Astrocyte of the cerebellum (primary cell): Measurements from ENCODE around the gene SYNJ2.

Source experiments
- DNase-seq: peaks from one replicate; pipeline ENCODE4 v3.0.0-alpha.2; 2011; ENCODE audit warnings: low read depth
- H3K4me3 ChIP-seq: 2 replicates; pipeline ENCODE4 v1.5.1; 2011; ENCODE audit warnings: mild to moderate bottlenecking, low read depth, low read length, moderate library complexity
- in situ Hi-C: cut with HindIII; loops from 2 replicates; pipeline ENCODE4 v1.10.0; 2017; ENCODE audit warnings: low sequenced_read_pairs
- TF ChIP-seq, protein P1 (sequence below): IDR thresholded peaks from 2 replicates; pipeline ENCODE4 v1.5.1; 2012; ENCODE audit warnings: low read length, low read depth, moderate library complexity, mild to moderate bottlenecking; ENCODE audit errors: missing control alignments

The SYNJ2 gene

DNA sequence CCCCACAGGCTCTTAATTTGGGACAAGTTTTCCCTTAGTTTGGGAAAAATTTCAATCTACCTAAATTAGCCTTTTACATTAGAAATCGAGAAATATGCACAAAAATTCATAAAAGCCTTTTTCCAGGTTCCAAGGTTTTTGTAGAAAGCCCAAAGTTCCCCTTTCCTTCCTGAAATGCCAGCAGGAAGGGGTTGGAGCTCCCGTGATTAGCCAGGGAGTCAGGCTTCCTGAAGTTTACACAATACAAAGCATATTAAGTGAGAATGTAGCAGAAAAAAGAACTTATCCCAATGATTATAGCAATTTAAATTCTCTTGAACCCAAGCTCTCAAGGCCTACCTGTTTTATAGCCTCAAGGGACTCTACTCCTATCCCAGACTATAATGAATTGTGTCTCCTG, 39.1 kb downstream of the SYNJ2 start:
- DNase-seq, result no peak
- in situ Hi-C loops, result no loop called here
- H3K4me3 ChIP-seq, result no peak overlapping the region
- TF ChIP-seq, protein P1, sequence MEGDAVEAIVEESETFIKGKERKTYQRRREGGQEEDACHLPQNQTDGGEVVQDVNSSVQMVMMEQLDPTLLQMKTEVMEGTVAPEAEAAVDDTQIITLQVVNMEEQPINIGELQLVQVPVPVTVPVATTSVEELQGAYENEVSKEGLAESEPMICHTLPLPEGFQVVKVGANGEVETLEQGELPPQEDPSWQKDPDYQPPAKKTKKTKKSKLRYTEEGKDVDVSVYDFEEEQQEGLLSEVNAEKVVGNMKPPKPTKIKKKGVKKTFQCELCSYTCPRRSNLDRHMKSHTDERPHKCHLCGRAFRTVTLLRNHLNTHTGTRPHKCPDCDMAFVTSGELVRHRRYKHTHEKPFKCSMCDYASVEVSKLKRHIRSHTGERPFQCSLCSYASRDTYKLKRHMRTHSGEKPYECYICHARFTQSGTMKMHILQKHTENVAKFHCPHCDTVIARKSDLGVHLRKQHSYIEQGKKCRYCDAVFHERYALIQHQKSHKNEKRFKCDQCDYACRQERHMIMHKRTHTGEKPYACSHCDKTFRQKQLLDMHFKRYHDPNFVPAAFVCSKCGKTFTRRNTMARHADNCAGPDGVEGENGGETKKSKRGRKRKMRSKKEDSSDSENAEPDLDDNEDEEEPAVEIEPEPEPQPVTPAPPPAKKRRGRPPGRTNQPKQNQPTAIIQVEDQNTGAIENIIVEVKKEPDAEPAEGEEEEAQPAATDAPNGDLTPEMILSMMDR, result no peak

DNA sequence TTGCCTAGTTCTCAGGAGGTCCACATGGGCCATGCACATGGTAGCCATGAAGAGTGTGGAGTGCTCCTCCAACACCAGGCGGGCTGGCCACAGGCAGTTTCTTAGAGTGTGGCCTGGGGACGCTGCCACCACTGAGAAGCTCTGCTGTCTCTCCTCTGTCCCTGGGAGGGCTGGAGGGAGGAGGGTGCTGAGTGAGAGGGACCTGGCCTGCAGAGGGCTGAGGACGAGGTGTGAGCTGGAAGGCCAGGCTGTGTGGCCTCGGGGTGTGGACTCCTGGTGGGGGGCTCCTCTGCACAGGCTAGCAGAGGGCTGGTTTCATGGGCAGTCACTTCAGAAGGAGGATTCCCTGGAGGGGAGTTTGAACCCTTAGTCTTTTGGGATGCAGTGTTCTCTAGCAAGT, 39.7 kb downstream of the SYNJ2 start:
- H3K4me3 ChIP-seq, result no peak overlapping the region
- in situ Hi-C loops, result no loop called here
- no peak for DNase-seq
- TF ChIP-seq, protein P1, result no peak

DNA sequence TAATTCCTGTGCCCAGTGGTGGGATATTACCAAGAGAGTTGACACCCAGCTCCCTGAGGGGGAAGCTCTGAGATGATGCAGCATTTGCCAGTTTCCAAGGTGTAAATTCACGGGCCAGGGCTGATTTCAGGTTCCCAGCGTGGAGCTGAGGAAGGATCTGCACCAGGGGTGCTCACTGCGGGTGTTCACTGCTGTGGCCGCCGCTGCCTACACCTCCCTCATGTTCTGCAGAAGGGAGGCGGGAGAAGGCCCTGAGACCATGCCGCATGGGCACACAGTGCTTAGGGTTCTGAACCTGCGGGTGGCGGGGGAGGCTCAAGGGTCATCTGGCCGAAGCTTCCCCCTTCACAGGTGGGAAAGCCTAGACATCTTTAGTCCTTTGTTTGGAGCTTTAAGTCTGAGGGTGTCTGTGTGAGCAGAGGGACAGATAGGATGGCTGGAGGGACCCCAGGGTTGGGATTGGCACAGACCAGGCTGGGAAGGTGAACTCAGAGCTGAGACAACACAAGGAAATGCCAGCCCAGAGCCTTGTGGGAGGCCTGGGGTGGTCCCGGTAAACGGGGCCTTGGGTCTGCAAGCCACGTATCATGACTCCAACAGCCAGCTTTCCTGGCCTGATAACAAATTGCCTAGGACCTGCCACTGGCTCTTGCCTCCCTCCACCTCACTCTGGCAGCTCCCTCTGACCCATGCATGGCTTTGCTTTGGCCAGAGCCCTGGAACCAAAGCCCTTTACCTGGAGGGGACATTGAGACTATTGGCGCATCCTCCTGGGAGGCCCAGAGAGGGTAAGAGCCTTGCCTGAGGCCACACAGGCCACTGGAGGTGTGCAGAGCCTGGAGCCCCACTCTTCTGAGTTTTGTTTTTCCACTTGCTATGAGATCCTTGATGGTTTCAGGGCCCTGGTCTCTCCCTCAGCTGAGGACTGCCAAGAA, 40.4 kb downstream of the SYNJ2 start:
- DNase-seq, result no peak
- H3K4me3 ChIP-seq, result no peak overlapping the region
- TF ChIP-seq, protein P1, result no peak
- in situ Hi-C loops, result no loop called here

DNA sequence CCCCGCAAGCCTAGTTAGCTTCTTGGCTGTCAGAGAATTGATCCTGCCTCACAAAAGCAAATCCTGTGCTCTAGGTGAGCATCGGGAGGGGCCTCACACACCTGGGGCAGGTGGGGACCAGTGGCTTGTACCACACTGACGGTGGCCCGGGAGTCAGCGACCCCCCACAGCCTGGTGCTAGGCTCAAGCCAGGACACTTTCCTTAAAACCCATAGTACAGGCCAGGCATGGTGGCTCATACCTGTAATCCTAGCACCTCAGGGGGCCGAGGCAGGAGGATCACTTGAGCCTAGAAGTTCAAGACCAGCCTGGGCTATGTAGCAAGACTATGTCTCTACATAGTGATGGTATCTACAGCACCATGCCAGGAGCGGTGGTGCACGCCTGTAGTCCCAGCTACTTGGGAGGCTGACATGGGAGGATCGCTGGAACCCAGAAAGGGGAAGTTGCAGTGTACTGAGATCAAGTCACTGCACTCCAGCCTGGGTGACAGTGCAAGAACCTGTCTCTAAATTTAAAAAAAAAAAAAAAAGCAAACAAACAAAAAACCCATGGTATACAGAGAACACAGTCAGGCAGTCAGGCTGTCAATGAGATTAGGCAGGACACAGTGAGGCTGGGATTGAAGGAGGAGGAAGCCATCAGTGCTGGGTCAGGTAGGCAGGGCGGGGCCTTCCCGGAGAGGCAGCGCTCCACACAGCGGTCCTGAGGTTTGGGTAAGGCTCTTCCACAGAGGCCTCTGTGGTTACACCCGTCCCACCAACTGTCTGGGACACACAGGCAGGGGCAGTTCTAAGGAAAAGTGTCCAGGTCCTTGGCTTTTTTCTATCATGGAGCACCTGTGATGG, 41.3 kb downstream of the SYNJ2 start:
- TF ChIP-seq, protein P1, result no peak
- in situ Hi-C loops, result no loop called here
- H3K4me3 ChIP-seq, result no peak overlapping the region
- no peak for DNase-seq

DNA sequence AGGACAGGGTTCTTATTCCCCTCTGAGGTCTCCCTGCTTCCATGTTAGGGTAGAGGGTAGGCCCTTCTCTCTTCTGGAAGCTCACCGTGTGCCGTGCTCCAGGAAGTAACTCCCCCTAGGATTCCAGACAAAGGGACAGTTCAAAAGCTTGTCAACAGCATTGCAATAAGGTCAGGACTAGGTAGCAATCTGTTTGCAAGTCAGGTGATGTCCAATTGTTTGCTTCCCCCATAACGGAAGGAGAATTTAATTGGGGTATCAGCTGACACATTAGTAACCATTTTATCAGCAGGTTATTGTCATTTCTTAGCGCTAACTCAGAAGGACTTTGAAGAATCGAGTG, 41.9 kb downstream of the SYNJ2 start:
- TF ChIP-seq, protein P1, result no peak
- DNase-seq, result no peak
- in situ Hi-C loops, result no loop called here

DNA sequence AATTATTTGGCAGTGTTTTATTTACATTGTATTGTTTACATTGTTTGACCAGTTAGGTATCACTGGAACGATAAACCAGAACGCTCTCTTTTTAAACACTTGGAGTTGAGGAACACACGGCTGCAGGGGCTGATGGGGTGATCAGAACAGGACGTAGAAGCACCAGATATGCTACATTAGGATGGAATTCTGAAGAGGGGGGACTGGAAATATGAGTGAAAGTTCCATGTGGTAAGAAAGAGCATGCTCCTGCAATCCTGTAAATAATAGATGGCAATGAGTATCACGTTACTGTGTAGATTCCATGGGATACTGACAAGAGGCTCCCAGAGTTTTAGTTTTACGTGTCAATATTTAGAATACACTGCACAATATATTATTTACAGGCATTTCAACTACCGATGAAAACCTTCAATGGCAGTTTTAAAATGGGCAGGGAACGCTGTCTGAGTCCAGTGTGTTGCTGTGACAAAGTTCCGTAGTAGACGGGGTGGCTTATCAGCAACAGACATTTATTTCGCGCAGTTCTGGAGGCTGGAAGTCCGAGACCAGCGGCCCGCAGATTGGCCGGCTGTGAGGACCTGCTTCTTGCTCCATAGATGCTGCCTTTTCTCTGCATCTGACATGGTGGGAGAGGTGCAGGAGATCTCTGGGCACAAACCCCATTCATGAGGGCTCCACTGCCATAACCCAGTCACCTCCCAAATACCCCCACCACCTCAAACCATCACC, 43.1 kb downstream of the SYNJ2 start:
- TF ChIP-seq, protein P1, result no peak
- DNase-seq, result no peak
- no peak overlapping the region for H3K4me3 ChIP-seq
- in situ Hi-C loops, result loop anchor here (5.0 kb wide), 1 partner anchor 52 kb away; no protein-coding TSS in a partner anchor

More for the DNA sequence above, 41.9 kb downstream of the SYNJ2 start:
- no peak overlapping the region for H3K4me3 ChIP-seq
